Myocyte (in vitro differentiated cells): Measurements from ENCODE around the gene POTEH. TPM values are rescaled to one million over a fixed set of nuclear protein-coding genes. Genes with fewer than 3 reads are reported as not detected.
"Not testable (repeated sequence)": the region's sequence is repeated elsewhere in the genome, so short reads cannot be mapped to it uniquely, and the experiment has no call there.

Source experiments
- DNase-seq: peaks from one replicate; pipeline ENCODE4 v3.0.0-alpha.2; 2012; ENCODE audit warnings: low read depth
- polyA plus RNA-seq: library from polyadenylated mRNA; unstranded; fragments of >200 nt; gene quantifications from one replicate; pipeline ENCODE4 v1.2.1, GENCODE V29; 2012; ENCODE audit warnings: missing spikeins
- total RNA-seq: library from RNA; depleted of rRNA; stranded (reverse); fragments of >200 nt; gene quantifications from 2 replicates; pipeline ENCODE4 v1.2.3, GENCODE V29; 2014

POTEH gene
- total RNA-seq = not detected in 2 replicates
- not detected for polyA plus RNA-seq

DNA sequence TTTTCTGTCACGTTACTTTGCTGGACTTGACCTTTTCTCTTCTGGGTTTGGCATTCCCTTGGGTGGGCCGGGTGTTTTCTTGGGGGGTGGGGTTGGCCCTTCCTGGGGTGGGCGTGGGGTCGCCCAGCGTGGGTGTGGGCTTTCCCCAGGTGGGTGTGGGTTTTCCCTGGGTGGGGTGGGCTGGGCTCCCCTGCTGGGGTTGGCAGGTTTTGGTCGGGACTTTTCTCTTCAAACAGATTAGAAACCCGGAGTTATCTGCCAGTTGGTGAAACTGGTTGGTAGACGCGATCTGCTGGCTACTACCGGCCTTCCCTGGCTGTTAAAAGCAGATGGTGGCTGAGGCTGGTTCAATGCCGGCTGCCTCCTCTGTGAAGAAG, at the start of gene POTEH:
Gene POTEH (plus strand): TSS at position 278 of the 377 bp plus-strand sequence. CDS start 52 bp downstream, at position 330.
- not testable (repeated sequence) for DNase-seq

DNA sequence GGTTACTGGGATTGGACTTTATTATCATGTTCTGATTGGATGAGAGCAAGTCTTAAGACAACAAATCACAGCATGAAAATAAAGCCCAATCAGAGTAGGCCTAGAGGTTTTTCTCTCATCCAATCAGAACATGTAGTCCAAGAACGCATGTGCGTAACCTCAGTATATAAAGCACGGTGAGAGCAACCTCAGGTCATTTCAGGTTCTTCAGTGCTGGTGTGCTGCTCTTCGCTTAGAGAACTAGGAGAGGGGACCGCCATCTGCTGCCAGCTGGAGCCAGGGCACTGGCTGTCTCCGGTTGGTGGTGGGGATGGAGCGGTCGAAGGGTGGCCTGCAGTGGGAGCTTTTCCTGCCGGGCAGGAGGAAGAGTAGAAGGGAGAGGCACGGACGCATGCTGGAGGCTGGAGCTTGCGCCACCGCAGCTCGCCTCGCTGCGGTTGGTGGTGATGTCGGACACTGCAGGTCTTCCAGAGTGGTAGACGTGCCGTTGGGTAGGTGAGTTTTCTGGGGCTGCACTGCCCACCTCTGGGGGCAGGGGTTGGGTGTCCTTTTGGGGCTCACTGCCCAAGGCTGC, 47.5 kb upstream of the POTEH start:
- not testable (repeated sequence) for DNase-seq

DNA sequence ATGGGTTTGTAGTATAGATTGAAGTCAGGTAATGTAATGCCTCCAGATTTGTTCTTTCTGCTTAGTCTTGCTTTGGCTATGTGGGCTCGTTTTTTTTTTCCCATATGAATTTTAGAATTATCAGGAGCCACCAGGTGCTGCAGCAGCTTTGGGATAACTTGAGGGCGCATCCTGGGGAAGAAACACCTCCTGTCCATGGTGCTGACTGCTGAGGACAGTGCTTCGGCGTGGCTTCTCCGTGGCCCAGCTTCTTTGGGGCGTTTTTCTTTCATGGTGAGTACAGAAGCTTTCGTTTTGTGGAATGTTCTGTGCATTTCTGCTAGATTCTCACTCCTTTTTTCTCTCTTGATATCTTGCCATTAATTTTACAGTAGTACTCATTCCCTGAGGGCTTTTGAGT, 37.9 kb upstream of the POTEH start:
- DNase-seq = not testable (repeated sequence)

DNA sequence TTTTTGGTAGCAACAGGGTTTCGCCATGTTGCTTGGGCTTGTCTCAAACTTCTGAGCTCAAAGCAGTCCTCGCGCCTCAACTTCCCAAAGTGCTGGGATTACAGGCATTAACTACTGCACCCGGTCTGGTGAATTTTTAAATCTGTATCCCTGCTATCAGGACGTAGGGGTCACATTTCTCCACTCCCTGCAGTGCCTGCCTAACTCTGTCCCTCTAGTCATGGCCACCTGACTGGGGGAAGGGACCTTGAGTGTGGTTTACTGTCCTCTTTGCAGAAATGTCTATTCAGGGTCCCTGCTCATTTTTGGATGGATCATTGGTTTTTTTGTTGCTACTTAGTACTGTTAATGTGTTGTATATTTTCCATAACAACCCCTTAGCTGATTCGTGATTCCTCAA, 37.1 kb upstream of the POTEH start:
- not testable (repeated sequence) for DNase-seq

DNA sequence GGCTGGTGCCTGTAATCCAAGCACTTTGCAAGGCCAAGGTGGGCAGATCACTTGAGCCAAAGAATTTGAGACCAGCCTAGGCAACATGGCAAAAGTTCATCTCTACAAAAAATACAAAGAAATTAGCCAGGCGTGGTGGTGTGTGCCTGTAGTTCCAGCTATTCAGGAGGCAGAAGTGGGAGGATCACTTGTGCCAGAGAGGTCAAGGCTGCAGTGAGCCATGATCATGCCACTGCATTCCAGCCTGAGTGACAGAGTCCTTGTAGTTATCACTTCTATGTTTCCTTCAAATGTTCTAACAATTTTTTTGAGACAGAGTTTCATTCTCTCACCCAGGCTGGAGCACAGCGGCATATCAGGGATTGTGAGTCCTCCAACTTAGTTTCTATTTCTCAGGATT, 36.6 kb upstream of the POTEH start:
- not testable (repeated sequence) for DNase-seq

DNA sequence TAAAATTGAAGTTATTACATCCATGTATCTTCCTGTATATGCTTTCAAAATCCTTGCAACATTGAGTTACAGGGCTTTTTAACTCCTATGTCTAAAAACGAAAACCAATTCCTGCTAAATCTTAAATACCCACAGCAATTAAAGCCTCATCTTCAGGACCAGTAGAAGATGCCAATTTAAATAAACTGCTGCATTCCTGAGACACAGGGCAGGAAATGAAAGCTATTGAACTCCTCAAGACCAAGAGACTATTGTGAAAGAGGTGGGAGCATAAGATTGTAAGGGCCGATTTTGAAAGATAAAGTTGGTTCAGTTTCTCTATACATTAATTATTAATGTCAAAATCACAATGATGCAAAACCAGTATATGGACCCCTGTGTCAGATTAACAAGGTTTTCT, 28.7 kb upstream of the POTEH start:
- not testable (repeated sequence) for DNase-seq

DNA sequence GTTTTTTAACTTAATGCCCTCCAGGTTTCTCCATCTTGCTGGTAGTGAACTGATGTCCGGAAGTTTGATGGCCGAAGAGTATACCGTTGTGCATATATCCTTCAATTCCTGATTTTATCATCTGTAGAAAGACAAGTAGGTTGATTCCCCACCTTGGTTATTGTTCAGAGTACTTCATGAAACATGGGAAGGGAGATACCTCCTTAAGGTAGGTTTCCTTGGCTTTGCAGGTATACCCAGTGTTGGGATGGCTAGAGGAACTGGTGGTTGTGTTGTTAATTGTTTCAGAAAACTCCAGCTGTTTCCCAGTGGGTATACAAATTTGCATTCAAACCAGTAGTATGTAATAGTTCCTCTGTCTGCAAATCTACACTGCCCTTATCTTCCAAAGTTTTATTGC, 25.1 kb upstream of the POTEH start:
- DNase-seq = not testable (repeated sequence)

DNA sequence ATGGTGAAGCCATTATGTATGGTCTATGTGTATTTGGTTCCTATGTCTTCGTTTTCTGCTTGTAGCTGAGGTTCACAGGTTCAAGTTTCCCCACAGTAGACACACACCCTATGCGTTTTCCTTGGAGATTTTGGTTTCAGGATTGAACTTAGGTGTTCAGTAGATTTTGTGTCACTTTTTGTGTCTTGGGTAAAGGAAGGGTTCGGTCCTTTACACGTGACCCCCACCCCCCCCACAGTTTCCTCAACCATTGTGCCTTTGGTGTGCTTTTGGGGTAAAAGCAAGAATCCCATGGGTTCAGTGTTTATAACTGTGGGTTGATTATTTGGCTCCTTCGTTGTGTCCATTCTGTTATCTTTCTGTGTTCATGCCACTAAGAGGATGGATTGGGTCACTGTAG, 24.3 kb upstream of the POTEH start:
- DNase-seq = not testable (repeated sequence)

DNA sequence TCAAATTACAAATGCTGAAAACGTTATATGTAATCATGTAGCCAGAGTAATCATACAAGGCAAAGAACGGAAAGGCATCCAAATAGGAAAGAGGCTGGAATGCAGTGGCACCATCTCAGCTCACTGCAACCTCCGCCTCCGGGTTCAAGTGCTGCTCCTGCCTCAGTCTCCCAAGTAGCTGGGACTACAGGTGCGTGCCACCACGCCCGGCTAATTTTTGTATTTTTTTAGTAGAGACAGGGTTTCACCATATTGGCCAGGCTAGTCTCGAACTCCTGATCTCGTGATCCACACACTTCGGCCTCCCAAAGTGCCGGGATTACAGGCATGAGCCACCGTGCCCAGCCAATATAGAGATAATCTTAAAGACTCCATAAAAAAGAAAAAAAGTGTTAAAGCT, 20.4 kb upstream of the POTEH start:
- DNase-seq = not testable (repeated sequence)

DNA sequence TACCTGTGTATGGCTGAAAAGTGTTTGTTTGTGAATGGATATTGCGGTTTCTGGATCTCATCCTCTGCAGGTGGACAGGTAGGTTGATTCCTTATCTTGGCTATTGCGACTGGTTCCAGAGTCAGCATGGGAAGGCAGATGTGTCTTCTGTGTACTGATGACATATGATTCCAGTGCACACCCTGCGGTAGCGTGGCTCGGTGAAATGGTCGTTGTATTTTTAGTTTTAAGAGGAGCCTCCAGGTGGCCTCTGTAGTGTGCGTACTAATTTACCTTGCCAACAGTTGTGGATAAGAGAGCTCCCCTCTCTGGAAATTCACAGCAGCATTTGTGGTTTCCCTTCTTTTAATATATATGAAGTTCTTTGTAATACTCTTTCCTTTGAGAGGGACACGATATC, 10.1 kb upstream of the POTEH start:
- DNase-seq = not testable (repeated sequence)

DNA sequence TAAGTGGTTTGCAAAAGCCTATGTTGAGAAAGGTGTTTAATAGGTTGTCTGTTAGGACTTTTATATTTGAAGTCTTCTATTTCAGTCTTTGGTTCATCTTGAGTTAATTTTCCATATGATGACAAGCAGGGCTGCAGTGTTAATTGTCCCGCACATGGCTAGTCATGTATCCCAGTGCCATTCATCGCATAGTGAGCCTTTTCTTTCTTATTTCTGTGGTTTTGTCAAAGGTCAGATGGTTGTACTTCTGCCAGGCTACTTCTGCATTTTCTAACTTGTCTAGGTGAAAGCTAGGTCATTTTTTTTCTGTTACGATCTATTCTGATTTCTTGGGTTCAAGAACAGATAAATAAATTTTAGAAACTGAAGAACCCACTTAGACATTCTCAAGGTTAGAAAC, 5.7 kb upstream of the POTEH start:
- DNase-seq = not testable (repeated sequence)

DNA sequence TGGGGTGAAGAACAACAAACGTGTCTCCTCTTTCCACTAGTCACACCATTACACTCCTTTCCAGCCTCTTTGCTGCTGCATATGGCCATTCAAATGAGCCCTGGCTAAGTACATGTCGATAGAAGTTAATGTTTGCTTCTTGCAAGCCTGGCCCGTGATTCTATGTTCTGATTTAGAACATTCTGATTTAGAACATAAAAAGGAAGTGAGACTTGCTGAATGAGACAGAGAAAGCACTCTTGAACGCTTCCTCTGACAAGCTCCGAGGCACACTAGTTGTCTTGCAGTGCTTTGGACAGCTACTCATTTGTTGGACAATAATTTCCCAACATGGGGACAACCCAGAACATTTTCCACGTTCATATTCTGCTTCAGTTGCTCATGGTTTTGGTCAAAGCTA, 5.1 kb upstream of the POTEH start:
- DNase-seq = not testable (repeated sequence)

DNA sequence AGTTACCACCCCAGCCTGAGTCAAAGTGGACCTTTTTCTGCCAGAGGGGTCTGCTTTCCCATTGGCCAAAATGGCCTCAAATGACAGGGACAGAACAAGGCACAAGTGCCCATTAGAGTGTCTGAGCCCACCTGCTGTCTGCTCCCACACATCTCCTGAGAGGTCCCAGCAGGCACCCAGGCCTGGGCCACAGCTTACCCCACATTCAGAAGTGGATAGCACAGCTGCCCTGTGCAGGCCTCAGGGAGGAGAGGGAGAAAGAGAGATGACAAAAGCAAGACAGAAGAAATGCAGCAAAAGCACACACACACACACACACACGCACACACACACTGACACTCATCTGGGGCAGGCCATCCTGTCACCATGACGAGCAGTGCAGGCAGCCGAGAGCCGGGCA, 4.2 kb upstream of the POTEH start:
- not testable (repeated sequence) for DNase-seq

DNA sequence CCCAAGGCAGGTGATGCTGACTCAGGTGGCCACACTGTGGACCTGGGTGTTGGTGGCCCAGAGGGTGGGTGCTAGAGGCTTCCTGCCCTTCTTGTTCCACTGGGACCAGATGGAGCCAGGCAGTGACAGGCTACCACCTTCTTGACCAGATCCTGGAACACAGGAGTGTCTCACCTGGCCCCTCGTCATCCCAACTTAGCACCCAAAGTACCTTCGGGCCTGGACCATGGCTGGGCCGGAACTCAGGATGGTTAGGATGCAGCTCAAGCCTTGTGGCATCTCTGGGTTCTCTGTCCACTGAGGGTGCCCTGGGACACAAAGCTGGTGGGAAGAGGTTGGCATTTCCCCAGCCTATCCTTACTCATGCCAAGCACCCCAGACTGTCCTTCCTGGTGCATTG, 2.7 kb upstream of the POTEH start:
- not testable (repeated sequence) for DNase-seq

DNA sequence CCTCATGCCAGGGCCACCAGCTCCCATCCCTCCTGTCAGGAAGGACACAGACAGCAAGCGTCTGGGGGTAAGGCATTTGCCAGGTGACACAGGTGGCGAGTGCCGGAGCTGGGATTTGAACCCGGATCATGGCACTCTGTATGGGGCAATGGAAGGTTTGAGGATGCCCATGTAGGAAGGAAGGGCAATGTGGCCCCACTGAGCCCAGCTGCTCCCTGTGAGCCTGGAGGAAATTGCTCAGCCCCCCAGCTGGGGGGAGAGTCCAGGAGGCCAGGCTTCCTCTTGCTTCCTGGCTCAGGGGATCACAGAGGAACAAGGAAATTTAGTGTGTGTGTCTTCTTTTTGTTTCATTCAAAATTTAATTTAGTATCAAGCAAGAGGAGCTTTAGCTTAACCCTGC, 2.1 kb upstream of the POTEH start:
- DNase-seq = not testable (repeated sequence)

DNA sequence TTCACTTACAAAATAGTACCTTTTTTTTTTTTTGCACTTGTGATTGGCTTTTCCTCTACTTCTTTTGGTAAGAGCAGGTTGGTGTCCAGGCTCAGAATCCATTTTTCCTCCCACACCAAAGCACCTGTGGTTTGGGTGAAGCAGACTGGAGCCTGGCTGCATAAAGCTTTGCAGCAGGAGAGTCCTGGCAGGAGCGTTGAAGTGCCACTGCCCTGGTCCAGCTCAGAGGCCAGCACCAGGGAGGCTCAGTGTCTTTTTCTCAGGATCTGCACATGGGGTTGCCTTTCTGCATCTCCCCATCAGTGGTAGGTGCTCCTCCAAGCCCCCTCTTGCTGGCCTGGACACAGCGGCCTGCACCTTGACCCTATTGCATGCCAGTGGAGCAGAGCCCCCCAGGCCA, 1.7 kb upstream of the POTEH start:
- not testable (repeated sequence) for DNase-seq

DNA sequence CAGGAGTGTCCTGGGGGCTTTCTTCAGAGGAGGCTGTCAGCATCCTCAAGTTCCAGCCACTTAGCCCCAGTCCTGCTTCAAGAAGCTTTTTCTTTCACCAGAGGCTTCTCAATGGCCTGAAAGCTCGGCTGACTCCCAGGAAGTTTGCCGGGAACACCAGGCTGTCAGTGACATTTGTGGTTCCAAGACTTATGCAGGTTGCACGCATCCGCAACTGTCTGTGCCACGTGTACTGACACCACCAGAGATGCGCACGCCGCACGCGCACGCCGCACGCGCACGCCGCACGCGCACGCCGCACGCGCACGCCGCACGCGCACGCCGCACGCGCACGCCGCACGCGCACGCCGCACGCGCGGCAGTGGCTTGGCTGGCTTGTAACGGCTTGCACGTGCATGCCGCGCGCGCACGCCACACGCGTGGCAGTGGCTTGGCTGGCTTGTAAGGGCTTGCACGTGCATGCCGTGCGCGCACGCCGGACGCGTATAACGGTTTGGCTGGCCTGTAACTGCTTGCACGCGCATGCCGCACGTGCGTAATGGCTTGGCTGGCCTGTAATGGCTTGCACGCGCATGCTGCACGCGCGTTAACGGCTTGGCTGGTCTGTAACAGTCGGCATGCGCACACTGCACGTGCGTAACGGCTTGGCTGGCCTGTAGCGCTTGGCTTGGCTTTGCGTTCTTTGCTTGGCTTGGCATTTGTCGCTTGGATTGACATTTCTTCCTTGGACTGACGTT, 646 bp upstream of the POTEH start:
- not testable (repeated sequence) for DNase-seq

DNA sequence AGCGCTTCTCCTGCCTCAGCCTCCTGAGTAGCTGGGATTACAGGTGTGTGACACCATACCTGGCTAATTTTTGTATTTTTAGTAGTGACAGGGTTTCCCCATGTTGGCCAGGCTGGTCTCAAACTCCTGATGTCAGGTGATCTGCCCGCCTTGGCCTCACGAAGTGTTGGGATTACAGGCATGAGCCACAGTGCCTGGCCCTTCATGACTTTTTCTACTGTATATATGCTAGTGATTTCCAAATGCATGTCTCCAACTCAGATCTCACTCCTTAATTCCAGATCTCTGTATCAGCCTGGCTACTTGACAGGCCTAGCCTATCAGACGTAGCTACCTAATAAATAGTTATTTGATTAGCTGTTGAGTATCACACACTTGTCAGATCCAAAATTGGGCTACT, 23.8 kb downstream of the POTEH start:
- not testable (repeated sequence) for DNase-seq

DNA sequence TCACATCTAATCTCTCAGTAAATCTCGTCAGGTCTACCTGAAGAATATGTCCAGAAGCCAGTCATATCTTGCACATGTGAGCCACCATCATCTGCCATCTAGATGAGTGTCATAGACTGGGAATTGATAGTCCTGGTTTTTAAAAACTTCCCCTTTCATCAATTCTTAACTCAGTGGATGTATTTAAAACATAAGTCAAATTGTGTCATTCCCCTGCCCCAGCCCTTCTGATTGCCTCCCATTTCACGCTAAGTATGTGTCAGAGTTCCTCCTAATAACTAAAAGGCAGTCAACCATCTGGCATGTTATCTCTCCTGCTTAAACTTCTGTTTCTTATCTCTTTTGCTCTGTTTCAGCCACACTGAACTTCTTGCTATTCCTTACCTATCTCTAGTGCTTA, 24.3 kb downstream of the POTEH start:
- not testable (repeated sequence) for DNase-seq

DNA sequence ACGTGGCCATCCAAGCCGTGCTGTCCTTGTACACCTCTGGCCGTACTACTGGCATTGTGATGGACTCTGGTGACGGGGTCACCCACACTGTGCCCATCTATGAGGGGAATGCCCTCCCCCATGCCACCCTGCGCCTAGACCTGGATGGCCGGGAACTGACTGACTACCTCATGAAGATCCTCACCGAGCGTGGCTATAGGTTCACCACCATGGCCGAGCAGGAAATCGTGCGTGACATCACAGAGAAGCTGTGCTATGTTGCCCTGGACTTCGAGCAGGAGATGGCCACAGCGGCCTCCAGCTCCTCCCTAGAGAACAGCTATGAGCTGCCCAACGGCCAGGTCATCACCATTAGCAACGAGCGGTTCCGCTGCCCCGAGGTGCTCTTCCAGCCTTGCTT, 32.1 kb downstream of the POTEH start:
- not testable (repeated sequence) for DNase-seq

DNA sequence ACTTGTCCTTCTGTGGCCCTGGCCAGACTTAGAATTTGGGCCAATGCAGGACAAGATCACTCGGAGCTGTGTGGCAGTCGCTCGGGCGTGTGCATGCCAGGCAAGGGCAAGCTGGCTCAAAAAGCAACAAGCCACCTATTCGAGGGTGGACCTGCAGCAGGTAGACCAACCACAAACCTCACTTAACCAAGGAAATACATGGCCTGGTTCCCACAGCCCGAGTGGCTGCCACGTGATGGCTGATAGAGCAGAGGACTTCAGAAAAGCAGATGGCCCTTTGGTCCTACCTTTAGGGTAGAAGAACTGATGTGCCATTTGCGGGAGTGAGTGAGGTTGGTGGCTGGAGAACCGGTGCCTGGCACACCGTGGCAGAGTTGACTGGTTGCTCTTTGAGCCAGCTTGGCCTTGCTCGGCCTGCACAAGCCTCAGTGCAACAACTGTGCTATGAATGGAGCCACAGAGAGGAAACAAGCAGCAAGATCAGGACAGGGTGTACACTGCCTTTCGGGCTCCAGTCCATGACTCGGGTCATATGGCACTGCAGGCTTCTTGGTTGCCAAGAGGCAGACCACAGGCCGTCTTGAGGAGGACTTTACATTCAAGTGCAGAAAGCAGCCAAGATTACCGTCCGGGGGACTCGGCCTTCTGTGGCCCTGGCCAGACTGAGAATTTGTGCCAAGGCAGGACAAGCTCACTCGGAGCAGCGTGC, 39.5 kb downstream of the POTEH start:
- DNase-seq = not testable (repeated sequence)

DNA sequence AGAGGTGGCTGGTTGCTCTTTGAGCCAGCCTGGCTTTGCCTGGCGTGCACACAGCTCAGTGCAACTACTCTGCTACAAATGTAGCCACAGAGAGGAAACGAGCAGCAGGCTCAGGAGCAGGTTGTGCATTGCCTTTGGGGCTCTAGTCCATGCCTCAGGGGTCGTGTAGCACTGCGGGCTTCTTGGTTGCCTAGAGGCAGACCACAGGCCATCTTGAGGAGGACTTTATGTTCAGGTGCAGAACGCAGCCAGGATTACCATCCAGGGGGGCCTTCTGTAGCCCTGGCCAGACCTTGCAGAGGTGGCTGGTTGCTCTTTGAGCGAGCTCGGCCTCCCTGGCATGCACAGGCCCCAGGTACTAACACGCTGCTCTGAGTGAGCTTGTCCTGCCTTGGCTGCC, 41.2 kb downstream of the POTEH start:
- DNase-seq = not testable (repeated sequence)
